Heart right ventricle (tissue), 16 donors: ENCODE results near the gene PRKAG3. TPM values are rescaled to one million over a fixed set of nuclear protein-coding genes. Genes with fewer than 3 reads are reported as not detected.

Experiments used
- ATAC-seq, 8 donors: fragments of 200-7000 bp; cut with Tn5 transposase; one replicate each; pipeline ENCODE4 v1.9.1; 2020; ENCODE audit warnings: mild to moderate bottlenecking in 8 of 8, moderate library complexity in 8 of 8, moderate number of reproducible peaks in 1 of 8
- DNase-seq, 2 donors: peaks; one replicate each; pipeline ENCODE4 v3.0.0-alpha.2; 2020
- H3K27ac ChIP-seq, 10 donors: fragments of 200-600 bp; sonication (generic) in 2 of 10; one replicate each; pipeline versions ENCODE4 v1.5.0 to v1.8.0; 2020 to 2022; ENCODE audit warnings: mild to moderate bottlenecking in 3 of 10
- H3K27me3 ChIP-seq, 7 donors: fragments of 200-600 bp; one replicate each; pipeline ENCODE4 v1.8.0; 2021 to 2022; ENCODE audit warnings: mild to moderate bottlenecking in 2 of 7
- H3K36me3 ChIP-seq, 9 donors: fragments of 200-600 bp; sonication (generic) in 1 of 9; one replicate each; pipeline versions ENCODE4 v1.5.0 to v1.8.0; 2020 to 2022; ENCODE audit warnings: mild to moderate bottlenecking in 2 of 9
- H3K4me1 ChIP-seq, 9 donors: fragments of 200-600 bp; sonication (generic) in 1 of 9; one replicate each; pipeline versions ENCODE4 v1.5.0 to v1.8.0; 2020 to 2022; ENCODE audit warnings: mild to moderate bottlenecking in 4 of 9
- H3K4me3 ChIP-seq, 10 donors: fragments of 200-600 bp; sonication (generic) in 2 of 10; one replicate each; pipeline versions ENCODE4 v1.5.0 to v1.8.0; 2020 to 2022; ENCODE audit warnings: mild to moderate bottlenecking in 7 of 10, moderate library complexity in 2 of 10
- H3K9me3 ChIP-seq, 11 donors: fragments of 200-600 bp in 10 of 11; sonication (generic) in 2 of 11; one replicate each; pipeline versions ENCODE4 v1.5.0 to v1.8.0; 2013 to 2022; ENCODE audit warnings: mild to moderate bottlenecking in 2 of 11, control low read depth in 1 of 11, moderate library complexity in 1 of 11
- WGBS, 2 donors: extraction: QIAGEN DNeasy Blood & Tissue Kit; methylation state at CpG; one replicate each; pipeline ENCODE4 v1.1.7; 2013; ENCODE audit warnings: inconsistent platforms in 1 of 2; 5-methylcytosine and 5-hydroxymethylcytosine counted together
- intact Hi-C, 10 donors: fragments of 100-400 bp; cut with DNase I; formaldehyde crosslinking; loops; one replicate each; pipeline versions ENCODE4 v1.11.1 to v1.14.2; 2022
- polyA plus RNA-seq, 2 donors: library from polyadenylated mRNA; stranded (reverse); fragments of 200-250 nt; gene quantifications; one replicate each; pipeline ENCODE4 v1.2.3, GENCODE V29; 2013
- total RNA-seq, 10 donors: library from RNA; stranded (reverse); fragmentation: NEBNext Ultra II Directional in 3 of 10; extraction: Animal tissue kit (Norgen Biotek cat#: 25700) in 3 of 10; gene quantifications; one replicate each; pipeline versions ENCODE4 v1.2.1 to v1.2.4, GENCODE V29; 2021 to 2023
- TF ChIP-seq, protein P1 (sequence below), 9 donors: fragments of 200-600 bp; sonication (generic) in 2 of 9; IDR thresholded peaks; one replicate each; pipeline versions ENCODE4 v1.5.0 to v1.8.0; 2021 to 2022; ENCODE audit warnings: antibody characterized with exemption in 9 of 9, mild to moderate bottlenecking in 5 of 9, moderate library complexity in 1 of 9
- donor health status: Arrhythmogenic right ventricular cardiomyopathy.
- donor health status: ischemic (EF 13 %, LVEDD 7.1; RV severe dilation, severe dysfunction).
- donor health status: healthy with polysubstance abuse.
- donor health status: DM: no; HTN: yes; CAD: no.
- donor health status: DM: no; HTN: no; CAD: no.
- donor health status: ischemic (EF 25% LVEDD 6.9; RV normal size, moderate dysfunction).
- donor health status: ischemic (EF 25% LVEDD 5.7; RV mildly dilated, moderate dysfunction).
- donor health status: healthy.
- donor health status: DM: yes; HTN: yes; CAD: no.
- donor health status: Ischemic cardiomyopathy.
- donor health status: ischemic (EF 35%, LVEDD 5.7; RV mildly dilated, moderate dysfunction).
- donor health status: nonischemic (EF 11% LVEDD 7.7; RV severe dilation, severe dysfunction).
- donor health status: DM: yes; HTN: yes; CAD: no.
- donor health status: PGD.
- donor health status: ischemic (EF 29% LVEDD 5.4; RV normal size, mild dysfunction).
- donor health status: nonischemic (EF 23%, LVEDD 6.1; RV moderate dilation, normal function).

The PRKAG3 gene
- total and polyA plus RNA-seq, 12 donors, result 0.03 to 0.19 (median 0.12) TPM; not detected in 8

GRCh38 chr2:218829868-218830451, 1.6 kb downstream of the PRKAG3 start:
- TF ChIP-seq, protein P1, sequence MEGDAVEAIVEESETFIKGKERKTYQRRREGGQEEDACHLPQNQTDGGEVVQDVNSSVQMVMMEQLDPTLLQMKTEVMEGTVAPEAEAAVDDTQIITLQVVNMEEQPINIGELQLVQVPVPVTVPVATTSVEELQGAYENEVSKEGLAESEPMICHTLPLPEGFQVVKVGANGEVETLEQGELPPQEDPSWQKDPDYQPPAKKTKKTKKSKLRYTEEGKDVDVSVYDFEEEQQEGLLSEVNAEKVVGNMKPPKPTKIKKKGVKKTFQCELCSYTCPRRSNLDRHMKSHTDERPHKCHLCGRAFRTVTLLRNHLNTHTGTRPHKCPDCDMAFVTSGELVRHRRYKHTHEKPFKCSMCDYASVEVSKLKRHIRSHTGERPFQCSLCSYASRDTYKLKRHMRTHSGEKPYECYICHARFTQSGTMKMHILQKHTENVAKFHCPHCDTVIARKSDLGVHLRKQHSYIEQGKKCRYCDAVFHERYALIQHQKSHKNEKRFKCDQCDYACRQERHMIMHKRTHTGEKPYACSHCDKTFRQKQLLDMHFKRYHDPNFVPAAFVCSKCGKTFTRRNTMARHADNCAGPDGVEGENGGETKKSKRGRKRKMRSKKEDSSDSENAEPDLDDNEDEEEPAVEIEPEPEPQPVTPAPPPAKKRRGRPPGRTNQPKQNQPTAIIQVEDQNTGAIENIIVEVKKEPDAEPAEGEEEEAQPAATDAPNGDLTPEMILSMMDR (IDR thresholded peaks at IDR 0.05), result no peak
- H3K4me1 ChIP-seq, result peaks cover 0 to 28% (median 13%) of the 10 kb centered on the region in 9 donors
- intact Hi-C loops, result loop anchor here in 1 of 10 donors (10.0 kb wide), 1 partner anchor 115 kb away; the partner anchor contains the start of gene TTLL4
- peaks cover 0 to 45% (median 27%) of the 10 kb centered on the region in 7 donors for H3K27me3 ChIP-seq
- peak; percentile 50 to 73 (median 62) for ATAC-seq
- peak; percentile 29 to 61 for DNase-seq
- H3K36me3 ChIP-seq, result no peaks in the 10 kb centered on the region
- 66 to 72% methylated on average over 17 of the region's 17 CpGs for WGBS, 2 donors
- H3K9me3 ChIP-seq, result no peaks in the 10 kb centered on the region
- peak overlapping the region in 6 of 10 donors; percentile 12 to 87 (median 52) for H3K27ac ChIP-seq
- no peak overlapping the region for H3K4me3 ChIP-seq

DNA sequence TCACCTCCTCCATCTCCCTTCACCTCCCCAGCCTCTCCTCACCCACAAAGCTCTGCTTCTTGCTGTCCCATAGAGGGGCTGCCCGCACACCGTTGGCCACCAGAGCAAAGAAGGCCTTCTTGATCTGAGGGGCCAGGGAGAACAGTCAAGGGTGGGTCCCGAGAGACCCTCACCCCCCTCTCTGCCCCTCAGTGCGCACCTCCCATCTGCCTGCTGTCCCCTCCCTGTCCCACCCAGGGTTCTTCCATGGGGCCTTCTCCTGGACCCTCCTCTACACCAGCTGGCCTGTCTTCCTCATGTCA, 3.2 kb downstream of the PRKAG3 start:
- TF ChIP-seq, protein P1 (IDR thresholded peaks at IDR 0.05), result no peak
- H3K9me3 ChIP-seq, result no peaks in the 10 kb centered on the region
- peaks cover 0 to 28% (median 13%) of the 10 kb centered on the region in 9 donors for H3K4me1 ChIP-seq
- 86 to 92% methylated on average over 4 of the region's 4 CpGs for WGBS, 2 donors
- H3K36me3 ChIP-seq, result no peaks in the 10 kb centered on the region
- no peak overlapping the region for H3K27ac ChIP-seq
- H3K4me3 ChIP-seq, result no peak overlapping the region
- peaks cover 0 to 31% (median 24%) of the 10 kb centered on the region in 7 donors for H3K27me3 ChIP-seq
- intact Hi-C loops, result no loop called here
- DNase-seq (no peak), ATAC-seq (no peak)

DNA sequence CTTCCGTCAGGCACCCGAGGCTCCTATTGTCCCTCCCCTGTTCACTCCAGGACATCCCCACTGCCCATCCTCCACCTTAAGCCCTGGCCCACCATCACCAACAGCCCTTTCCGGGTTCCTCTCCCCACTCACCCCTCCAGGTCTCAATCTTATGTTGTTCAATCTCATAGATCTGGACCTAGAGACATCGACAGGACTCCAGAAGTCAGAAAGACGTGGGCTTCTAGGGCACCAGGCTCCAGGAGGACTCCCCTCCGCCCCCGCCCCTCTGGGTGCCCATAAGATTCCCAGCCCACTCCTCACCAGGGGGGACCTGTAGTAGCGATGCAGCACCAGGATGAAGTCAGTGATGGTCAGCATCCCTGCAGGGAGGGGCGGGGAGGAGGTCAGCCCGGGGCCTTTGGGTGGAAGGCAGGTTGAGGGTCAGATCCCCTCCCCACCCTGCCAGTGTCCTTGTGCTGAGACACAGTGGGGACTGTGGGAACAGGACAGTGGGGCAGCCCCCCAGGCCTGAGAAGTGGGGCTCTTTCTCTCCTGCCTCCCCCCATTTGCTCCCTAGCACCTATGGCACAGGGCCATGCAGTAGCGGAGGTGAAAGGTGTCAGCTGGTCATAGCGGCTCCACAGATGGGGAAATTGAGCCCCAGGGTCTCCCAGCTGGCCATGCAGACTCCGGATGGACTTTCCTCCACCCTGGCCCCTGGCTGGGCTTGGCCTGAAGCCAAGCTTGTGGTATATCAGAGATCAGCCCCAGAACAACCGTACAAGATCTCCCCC, 3.7 kb downstream of the PRKAG3 start:
- WGBS, 2 donors, result 68 to 72% methylated on average over 14 of the region's 14 CpGs
- TF ChIP-seq, protein P1 (IDR thresholded peaks at IDR 0.05), result no peak
- DNase-seq (no peak), ATAC-seq (no peak)
- no peak overlapping the region for H3K27ac ChIP-seq
- peaks cover 0 to 25% (median 13%) of the 10 kb centered on the region in 9 donors for H3K4me1 ChIP-seq
- H3K27me3 ChIP-seq, result peaks cover 0 to 28% (median 24%) of the 10 kb centered on the region in 7 donors
- H3K4me3 ChIP-seq, result no peak overlapping the region
- H3K9me3 ChIP-seq, result no peaks in the 10 kb centered on the region
- no peaks in the 10 kb centered on the region for H3K36me3 ChIP-seq
- intact Hi-C loops, result no loop called here

- intact Hi-C loops, result no loop called here
- ATAC-seq (no peak), DNase-seq (no peak)
- Histone ChIP-seq H3K9me3 (no peaks in the 10 kb centered on the region), H3K36me3 (no peaks in the 10 kb centered on the region), H3K4me3 (no peak overlapping the region), H3K27me3 (peaks cover 0 to 24% (median 17%) of the 10 kb centered on the region in 7 donors), H3K4me1 (peaks cover 0 to 14% (median 3%) of the 10 kb centered on the region in 9 donors), H3K27ac (no peak overlapping the region)
- WGBS, 2 donors, result 85 to 93% methylated on average over 10 of the region's 10 CpGs
- TF ChIP-seq, protein P1 (IDR thresholded peaks at IDR 0.05), result no peak
These were observed 4.8 kb downstream of the PRKAG3 start for GRCh38 chr2:218826791-218827190.
